ENCODE measurements around the gene UBTD1.

DNA sequence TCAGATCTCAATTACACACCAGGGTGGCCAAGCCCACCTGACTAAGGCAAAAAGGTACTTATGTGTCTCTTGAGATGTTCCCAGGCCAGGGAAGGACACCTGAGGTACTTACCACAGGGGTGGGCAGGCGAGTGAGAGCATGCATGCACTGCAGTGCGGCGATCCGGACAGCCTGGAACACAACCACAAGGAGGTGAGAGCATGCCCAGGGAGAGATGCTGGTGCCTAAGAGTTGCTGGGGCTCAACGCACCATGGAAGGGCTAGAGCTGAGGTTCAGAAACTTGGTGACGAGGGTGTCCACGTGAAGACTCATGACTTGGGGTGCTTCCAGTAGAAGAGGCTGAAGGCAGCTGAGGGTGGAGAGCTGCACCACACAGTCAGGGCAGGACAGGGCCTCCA is 39.6 kb upstream of the UBTD1 start:
- TF ChIP-seq CTCF (IDR thresholded peaks at IDR 0.05) (no peak), POLR2A (IDR thresholded peaks at IDR 0.05) (no peak), POLR2AphosphoS5 (IDR thresholded peaks at IDR 0.05) (no peak)
